Suprapubic skin (tissue), 4 donors: ENCODE measurements around the gene GALNT17. TPM values are rescaled to one million over a fixed set of nuclear protein-coding genes. Genes with fewer than 3 reads are reported as not detected.
A peak's percentile ranks its signal among the peaks of the same experiment; 100 is the strongest.

Experiments
- DNase-seq, 2 donors: peaks; one replicate each; pipeline ENCODE4 v3.0.0-alpha.2; 2019; ENCODE audit warnings: low spot score in 2 of 2
- H3K27ac ChIP-seq: fragments of 200-600 bp; sonication (generic); one replicate; pipeline ENCODE4 v1.5.1; 2019
- H3K27me3 ChIP-seq: fragments of 200-600 bp; sonication (generic); one replicate; pipeline ENCODE4 v1.5.1; 2019
- H3K36me3 ChIP-seq: fragments of 200-600 bp; sonication (generic); one replicate; pipeline ENCODE4 v1.5.1; 2019
- H3K4me1 ChIP-seq: fragments of 200-600 bp; sonication (generic); one replicate; pipeline ENCODE4 v1.5.1; 2019
- H3K4me3 ChIP-seq: fragments of 200-600 bp; sonication (generic); one replicate; pipeline ENCODE4 v1.5.1; 2019; ENCODE audit warnings: mild to moderate bottlenecking
- H3K9me3 ChIP-seq: fragments of 200-600 bp; sonication (generic); one replicate; pipeline ENCODE4 v1.5.1; 2019
- CTCF ChIP-seq, 2 donors: fragments of 200-600 bp in 1 of 2; fragments of 450-650 bp in 1 of 2; sonication (generic) in 1 of 2; IDR thresholded peaks; one replicate each; pipeline ENCODE4 v1.5.1; 2016 to 2019; ENCODE audit warnings: antibody characterized with exemption in 2 of 2, mild to moderate bottlenecking in 1 of 2, moderate library complexity in 1 of 2
- EP300 ChIP-seq: sonication (generic); formaldehyde crosslinking; IDR thresholded peaks from one replicate; pipeline ENCODE4 v1.6.1; 2017; ENCODE audit warnings: antibody characterized with exemption
- POLR2A ChIP-seq, 2 donors: fragments of 450-650 bp; IDR thresholded peaks; one replicate each; pipeline ENCODE4 v1.6.1; 2017; ENCODE audit warnings: antibody characterized with exemption in 2 of 2, mild to moderate bottlenecking in 2 of 2, moderate library complexity in 2 of 2
- POLR2AphosphoS5 ChIP-seq, 3 donors: sonication (generic); formaldehyde crosslinking; IDR thresholded peaks; one replicate each; pipeline ENCODE4 v1.6.1; 2017; ENCODE audit warnings: antibody characterized with exemption in 3 of 3
- WGBS: methylation state at CpG from one replicate; pipeline ENCODE4 v1.1.5; 2018; 5-methylcytosine and 5-hydroxymethylcytosine counted together
- total RNA-seq, 4 donors: library from RNA; depleted of rRNA; stranded (reverse); fragments of >200 nt; gene quantifications; one replicate each; pipeline ENCODE4 v1.1.0, GENCODE V29; 2016

GALNT17 gene
- total RNA-seq, 4 donors from 2014 or later: 2.0 to 4.7 (median 2.7) TPM

GRCh38 chr7:71511361-71511807 lies 379.4 kb downstream of the GALNT17 start:
- Histone ChIP-seq H3K9me3 (no peaks in the 10 kb centered on the region), H3K4me1 (no peaks in the 10 kb centered on the region), H3K27ac (no peak overlapping the region), H3K27me3 (no peaks in the 10 kb centered on the region), H3K36me3 (no peaks in the 10 kb centered on the region), H3K4me3 (no peak overlapping the region)
- WGBS: 52% methylated on average over 3 of the region's 3 CpGs
- DNase-seq: no peak
- TF ChIP-seq CTCF (IDR thresholded peaks at IDR 0.05) (no peak), POLR2AphosphoS5 (IDR thresholded peaks at IDR 0.05) (no peak), EP300 (no peak), POLR2A (IDR thresholded peaks at IDR 0.05) (no peak)

DNA sequence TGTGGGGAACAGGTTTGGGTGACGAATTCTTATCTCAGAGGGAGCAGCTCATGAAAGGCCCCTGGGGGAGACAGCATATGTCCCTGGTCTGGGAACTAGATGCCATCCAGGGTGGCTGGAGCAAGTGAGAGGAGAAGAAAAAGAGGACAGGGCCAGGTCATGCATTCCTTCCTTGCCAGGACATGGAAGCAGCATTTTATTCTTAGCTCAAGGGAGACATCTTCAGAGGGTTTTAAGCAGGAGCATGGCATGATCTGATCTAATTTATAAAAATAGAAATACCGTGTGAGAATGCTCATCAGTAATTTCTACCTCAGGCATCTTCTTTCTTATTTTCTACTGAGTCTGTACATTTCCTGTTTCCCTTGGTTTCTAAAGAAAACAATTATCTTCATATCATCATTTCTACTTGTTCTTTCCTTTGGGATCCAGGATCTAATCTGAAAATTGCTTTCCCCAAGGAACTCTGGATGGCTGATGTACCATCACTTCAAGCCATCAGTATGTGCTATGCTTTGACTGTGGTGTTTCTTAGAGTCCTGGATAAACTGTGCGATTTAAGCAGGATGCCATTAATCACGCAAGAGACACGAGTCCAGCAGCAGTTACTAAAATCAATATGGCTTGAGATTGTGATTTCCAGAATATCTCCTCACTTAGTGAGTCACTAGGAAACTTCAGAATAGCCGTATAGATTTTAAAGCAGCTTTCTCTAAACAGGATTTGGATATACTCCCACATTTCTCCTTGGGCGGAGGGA lies 386.2 kb downstream of the GALNT17 start:
- no peaks in the 10 kb centered on the region for H3K36me3 ChIP-seq
- WGBS: 65% methylated on average over 7 of the region's 7 CpGs
- no peak overlapping the region for H3K4me3 ChIP-seq
- no peak for DNase-seq
- no peaks in the 10 kb centered on the region for H3K4me1 ChIP-seq
- no peaks in the 10 kb centered on the region for H3K27me3 ChIP-seq
- no peak overlapping the region for H3K27ac ChIP-seq
- TF ChIP-seq POLR2AphosphoS5 (IDR thresholded peaks at IDR 0.05) (no peak), CTCF (IDR thresholded peaks at IDR 0.05) (no peak), POLR2A (IDR thresholded peaks at IDR 0.05) (no peak), EP300 (no peak)
- H3K9me3 ChIP-seq: no peaks in the 10 kb centered on the region

DNA sequence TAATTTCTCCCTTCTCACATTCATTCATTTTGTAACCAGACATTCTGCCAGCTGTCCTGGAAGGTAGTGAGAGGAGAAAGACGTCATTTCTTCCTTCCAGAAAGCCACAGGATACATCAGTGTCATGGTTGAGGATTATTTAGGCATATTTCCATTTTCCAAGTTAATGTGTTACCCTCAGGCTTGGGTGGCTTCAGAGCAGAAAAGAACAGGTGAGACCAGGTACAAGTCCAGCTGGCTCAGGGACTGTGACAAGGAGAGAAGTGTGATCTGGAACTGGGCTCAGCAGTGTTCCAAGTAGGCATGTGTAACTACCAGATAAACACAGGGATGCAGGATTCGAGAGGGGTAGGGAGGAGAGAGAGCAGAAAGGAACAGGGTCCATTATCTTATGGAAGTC lies 386.9 kb downstream of the GALNT17 start:
- TF ChIP-seq CTCF (IDR thresholded peaks at IDR 0.05) (no peak), POLR2AphosphoS5 (IDR thresholded peaks at IDR 0.05) (no peak), POLR2A (IDR thresholded peaks at IDR 0.05) (no peak), EP300 (no peak)
- Histone ChIP-seq H3K27me3 (no peaks in the 10 kb centered on the region), H3K27ac (no peak overlapping the region), H3K36me3 (no peaks in the 10 kb centered on the region), H3K9me3 (no peaks in the 10 kb centered on the region), H3K4me3 (no peak overlapping the region), H3K4me1 (no peaks in the 10 kb centered on the region)
- WGBS: 49% methylated on average over 2 of the region's 2 CpGs
- DNase-seq: no peak

GRCh38 chr7:71521506-71521905 lies 389.6 kb downstream of the GALNT17 start:
- Histone ChIP-seq H3K27me3 (no peaks in the 10 kb centered on the region), H3K4me1 (no peaks in the 10 kb centered on the region), H3K27ac (no peak overlapping the region), H3K4me3 (no peak overlapping the region), H3K36me3 (no peaks in the 10 kb centered on the region), H3K9me3 (no peaks in the 10 kb centered on the region)
- WGBS: 55% methylated on average over 5 of the region's 5 CpGs
- TF ChIP-seq EP300 (no peak), POLR2AphosphoS5 (IDR thresholded peaks at IDR 0.05) (peak in 2 of 3 donors; percentile 41 to 47)
- DNase-seq: peak in 1 of 2 donors; percentile 64

- no peaks in the 10 kb centered on the region for H3K9me3 ChIP-seq
- 95% methylated on average over 7 of the region's 7 CpGs for whole genome bisulfite sequencing
- TF ChIP-seq POLR2AphosphoS5 (IDR thresholded peaks at IDR 0.05) (no peak), CTCF (IDR thresholded peaks at IDR 0.05) (no peak), EP300 (no peak), POLR2A (IDR thresholded peaks at IDR 0.05) (no peak)
- H3K36me3 ChIP-seq: no peaks in the 10 kb centered on the region
- no peaks in the 10 kb centered on the region for H3K27me3 ChIP-seq
- H3K4me1 ChIP-seq: no peaks in the 10 kb centered on the region
- H3K27ac ChIP-seq: no peak overlapping the region
- no peak for DNase-seq
- H3K4me3 ChIP-seq: no peak overlapping the region
Measured at GRCh38 chr7:71526106-71526505, 394.2 kb downstream of the GALNT17 start.
